NCI-H2107 treated with DMSO at 0.1 percent for 48 hours (cell line): ENCODE results near the gene PXMP4.

Experiments used
- DNase-seq: peaks from one replicate; lab custom pipeline; 2025; ENCODE audit not compliant: unreplicated experiment; lab: John Stamatoyannopoulos, UW

The PXMP4 gene

DNA sequence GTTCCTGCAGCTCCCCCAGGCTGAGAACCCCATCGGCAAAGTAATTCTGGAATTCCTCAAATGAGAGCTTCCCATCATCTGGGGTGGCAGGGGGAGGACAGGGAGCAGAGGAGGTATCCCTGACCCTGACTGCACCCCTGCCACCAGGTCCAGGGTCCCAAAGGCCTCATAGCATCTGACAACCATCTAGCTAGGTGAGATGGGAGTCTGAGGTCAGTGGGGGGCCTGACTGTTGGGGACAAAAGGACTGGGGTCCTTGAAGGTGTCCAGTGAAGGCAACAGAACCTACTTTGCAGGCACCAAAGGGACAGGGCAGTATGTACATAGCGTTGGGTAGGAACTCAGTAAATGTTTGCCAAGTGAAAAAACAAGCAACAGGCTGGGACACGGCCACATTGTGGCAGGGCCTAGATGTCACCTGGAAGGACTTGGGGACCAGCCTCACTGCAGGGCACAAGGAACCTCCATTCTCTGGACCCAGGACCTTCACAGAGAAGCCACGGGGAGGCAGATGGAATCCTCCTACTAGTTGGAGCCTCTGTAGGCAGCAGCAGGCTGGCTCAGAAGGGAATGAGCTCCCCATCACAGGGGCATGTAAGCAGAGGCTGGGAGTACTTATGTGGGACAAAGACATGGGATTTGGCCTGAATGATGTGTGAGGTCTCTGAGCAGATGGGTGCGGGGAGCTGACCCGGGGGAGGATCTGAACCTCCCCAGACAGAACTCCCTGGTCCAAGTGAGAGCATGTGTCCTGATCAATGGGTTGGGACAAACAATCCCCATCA lies 49.2 kb downstream of the PXMP4 start:
- no peak for DNase-seq

DNA sequence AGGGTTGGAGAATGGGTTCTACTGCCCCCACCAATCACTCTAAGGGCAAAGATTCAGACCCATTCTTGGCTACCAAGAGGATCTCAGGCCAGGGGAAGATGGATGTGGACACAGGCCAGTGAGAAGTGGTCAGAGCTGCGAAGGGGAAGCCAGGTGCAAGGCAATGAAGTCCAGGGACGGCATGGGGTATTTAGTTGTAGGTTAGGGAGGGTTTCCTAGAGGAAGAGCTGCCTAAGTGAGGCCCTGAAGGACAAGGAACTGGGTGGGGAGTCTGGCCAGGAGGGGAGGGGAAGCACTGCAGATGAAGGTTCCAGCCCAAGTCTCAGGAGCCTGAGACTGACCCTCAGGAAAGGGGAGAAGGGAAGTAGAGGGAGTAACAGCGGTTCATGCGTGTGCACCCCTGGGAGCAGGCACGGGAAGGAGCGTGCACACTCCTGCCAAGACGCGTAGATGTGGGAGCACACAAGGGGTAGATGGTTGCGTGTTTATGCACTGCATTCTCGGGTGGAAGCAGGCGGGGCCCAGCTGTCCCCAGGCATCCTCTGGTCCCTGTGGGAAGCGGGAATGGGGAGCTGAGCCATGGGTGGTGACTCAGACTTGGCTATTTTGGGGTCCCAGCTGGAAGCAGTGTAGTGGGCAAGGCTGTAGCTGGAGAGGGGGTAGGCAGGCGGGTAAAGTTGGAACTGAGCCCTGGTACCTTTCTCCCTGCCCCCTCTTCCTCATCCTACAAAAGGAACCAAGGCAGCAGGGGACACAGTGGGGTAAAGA lies 50.1 kb downstream of the PXMP4 start:
- DNase-seq: no peak

DNA sequence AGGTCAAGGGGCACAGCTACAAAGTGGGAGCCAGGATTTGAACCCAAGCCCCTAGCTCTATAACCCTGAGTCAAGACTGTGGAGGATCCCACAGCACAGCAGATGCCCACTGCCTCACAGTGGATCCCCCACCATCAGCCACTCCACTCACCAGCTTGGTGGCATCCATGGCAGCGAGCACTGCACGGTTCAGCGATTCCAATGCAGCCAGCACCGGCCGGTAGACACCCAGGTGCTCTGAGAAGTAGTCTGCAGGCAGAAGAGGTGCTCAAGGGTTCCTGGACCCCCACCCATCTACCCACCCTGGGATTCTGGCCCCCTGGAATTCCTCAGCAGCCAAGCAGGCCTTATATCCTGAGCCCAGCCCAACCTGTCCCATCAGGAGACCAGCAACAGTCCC lies 50.9 kb downstream of the PXMP4 start:
- no peak for DNase-seq

DNA sequence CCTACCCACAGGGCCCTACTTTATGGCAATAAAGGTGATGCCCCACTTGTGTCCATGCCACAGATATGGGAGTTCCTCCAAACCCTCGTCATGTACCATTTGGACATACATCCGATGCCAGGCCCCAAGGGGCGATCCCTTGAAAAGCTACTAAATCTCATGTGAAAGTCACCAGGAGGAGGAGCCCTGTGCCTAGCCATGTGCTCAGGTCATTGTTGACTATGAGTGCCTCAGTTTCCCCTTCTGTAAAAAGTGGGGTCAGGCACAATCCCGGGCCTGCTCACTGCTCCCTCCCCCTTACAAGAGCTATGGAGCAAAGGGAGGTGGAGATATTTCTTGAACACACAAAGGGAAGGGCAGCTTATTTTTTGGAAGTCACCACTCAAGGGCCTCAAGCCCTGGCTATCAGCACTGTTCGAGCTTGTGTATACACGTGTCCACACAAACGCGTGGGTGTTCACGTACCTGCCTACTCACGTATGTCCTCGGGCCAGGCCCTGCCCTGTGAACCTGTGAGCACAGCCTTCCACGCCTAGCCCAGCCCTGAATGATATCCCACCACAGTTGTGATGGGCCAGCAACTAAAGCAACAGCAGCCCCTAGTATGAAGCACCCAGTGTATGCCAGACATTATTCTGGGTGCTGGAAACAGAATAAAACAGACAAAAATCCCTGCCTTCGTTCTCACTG lies 51.5 kb downstream of the PXMP4 start:
- DNase-seq: no peak

DNA sequence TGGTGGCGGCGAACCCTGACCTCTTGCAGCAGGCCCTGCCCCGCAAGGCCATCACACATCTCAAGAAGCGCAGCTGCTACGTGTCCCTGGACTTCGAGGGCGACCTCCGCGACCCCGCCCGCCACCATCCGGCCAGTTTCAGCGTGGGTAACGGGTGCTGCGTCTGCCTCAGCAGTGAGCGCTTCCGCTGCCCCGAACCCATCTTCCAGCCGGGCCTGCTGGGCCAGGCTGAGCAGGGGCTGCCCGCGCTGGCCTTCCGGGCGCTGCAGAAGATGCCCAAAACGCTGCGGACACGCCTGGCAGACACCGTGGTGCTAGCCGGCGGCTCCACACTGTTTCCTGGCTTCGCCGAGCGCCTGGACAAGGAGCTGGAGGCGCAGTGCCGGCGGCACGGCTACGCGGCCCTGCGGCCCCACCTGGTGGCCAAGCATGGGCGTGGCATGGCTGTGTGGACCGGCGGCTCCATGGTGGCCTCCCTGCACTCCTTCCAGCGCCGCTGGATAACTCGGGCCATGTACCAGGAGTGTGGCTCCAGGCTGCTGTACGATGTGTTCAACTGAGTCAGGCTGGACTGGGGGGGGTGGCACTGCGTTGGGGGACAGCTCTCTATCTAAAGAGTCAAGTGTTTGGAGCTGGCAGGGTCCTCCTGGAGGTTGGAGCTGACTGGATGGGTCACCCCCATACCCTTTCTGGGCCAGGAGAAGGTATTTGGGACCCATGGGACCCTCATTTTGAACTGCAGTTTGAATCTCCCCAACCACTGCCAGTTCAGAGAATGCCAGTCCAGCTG lies 52.2 kb downstream of the PXMP4 start:
- no peak for DNase-seq

DNA sequence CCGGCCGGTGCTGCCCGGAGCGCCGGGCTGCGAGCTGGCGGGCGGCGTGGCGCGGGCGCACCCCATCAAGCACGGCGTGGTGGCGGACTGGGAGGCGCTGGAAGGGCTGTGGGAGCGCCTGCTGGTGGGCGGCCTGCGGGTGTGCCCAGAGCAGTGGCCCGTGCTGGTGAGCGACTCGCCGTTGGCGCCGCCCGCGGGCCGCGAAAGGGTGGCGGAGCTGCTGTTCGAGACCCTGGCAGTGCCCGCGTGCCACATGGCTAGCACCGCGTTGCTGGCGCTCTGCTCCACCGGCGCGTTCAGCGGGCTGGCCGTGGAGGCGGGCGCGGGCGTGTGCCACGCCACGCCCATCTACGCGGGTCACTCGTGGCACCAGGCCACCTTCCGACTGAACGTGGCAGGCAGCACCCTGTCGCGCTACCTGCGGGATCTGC lies 52.9 kb downstream of the PXMP4 start:
- DNase-seq: no peak

DNA sequence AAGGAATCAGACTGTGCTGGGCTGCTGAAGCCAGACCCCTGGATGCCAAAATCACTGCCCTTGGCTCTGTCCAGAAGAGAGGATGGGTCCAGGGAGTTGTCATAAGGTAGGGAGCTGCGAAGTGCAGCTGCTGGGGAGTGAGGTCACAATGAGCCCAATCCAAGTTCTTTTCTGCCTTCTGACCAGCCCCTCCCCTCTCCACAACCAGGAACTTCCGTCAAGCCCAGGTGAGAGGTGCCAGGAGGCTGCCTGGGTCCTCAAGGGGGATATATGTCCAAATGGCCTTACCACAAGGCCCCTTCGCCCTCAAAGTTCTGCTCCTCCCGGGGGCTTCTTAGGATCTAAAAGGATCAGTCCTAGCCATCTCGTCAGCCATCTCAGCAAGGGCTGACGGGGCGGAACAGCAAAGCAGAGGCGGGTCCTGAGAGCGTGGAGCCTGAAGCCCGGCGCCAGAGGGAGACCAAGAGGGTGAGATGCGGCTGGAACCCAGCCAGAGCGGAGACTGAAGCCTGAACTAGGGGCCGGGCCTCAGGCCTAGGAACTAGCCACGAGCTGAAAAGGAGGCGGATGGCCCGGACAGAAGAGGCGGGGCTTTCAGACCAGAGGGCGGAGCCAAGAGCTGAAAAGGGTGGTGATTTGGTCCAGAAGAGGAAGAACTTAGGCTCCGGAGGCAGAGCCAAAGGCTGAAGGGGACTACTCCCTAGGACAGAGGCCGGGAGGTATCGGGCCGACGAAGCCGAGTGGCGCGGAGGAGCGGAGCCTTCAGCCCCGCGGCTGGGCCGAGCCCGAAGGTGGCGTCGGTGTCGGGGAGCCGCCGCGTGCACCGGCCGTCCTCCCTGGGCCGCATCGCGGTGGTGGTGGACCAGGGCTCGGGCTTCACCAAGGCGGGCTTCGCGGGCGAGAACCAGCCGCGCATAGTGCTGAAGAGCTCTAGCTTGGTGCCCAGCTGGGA lies 53.5 kb downstream of the PXMP4 start, which contains the start of gene ACTL10:
Gene ACTL10 (plus strand): TSS at position 651 of the 952 bp plus-strand sequence. CDS start 555 bp downstream, outside the sequence.
- DNase-seq: peak; percentile 85

DNA sequence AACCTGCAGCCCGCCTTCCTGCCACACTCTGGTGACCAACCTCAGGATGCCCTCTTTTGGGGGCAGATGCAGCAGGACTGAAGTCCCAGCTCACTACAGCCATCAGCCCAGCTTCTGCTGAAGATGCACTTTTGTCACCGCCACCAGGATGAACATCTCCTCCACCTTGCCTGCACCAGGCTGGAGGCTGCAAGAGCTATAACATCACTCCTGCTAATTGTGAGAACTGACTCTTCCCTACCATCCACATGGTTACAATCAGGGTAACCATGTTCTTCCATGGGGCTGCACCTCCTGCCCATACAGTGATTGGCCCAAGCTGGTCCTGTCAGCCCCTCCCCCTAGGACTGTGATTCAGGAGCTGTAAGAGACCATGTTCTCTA lies 55.4 kb downstream of the PXMP4 start:
- no peak for DNase-seq

DNA sequence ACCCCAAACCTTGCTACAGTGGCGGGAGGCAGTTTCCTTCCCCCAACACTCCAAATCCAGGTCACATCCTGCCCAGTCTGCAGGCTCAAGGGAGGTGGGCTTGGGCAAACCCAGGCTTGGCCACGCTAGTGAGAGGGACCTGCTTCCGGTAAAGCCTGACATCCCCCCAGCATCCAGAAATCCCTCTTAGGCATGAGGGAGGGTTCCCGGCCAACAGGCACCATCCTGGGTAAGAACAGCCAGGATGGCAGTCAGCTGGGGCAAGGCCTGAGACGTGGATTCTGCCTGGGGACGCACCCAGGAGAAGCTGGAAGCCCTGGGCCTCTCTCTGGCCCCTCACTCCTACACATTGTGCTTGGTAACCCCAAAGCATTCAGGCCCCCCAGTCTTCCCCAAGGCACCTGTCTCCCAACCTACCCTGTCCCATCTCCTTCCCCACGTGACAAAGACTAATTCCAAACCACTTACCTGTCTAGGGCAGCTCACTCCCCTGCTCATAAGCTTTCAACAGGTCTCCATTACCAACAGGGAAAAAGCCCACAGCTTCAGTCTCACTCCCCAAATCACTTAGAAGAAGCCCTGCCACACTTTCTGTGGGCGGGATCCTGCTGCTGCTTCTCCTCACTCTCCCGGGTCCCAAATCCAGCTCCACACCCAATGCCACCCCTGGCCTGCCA lies 55.9 kb downstream of the PXMP4 start:
- no peak for DNase-seq

DNA sequence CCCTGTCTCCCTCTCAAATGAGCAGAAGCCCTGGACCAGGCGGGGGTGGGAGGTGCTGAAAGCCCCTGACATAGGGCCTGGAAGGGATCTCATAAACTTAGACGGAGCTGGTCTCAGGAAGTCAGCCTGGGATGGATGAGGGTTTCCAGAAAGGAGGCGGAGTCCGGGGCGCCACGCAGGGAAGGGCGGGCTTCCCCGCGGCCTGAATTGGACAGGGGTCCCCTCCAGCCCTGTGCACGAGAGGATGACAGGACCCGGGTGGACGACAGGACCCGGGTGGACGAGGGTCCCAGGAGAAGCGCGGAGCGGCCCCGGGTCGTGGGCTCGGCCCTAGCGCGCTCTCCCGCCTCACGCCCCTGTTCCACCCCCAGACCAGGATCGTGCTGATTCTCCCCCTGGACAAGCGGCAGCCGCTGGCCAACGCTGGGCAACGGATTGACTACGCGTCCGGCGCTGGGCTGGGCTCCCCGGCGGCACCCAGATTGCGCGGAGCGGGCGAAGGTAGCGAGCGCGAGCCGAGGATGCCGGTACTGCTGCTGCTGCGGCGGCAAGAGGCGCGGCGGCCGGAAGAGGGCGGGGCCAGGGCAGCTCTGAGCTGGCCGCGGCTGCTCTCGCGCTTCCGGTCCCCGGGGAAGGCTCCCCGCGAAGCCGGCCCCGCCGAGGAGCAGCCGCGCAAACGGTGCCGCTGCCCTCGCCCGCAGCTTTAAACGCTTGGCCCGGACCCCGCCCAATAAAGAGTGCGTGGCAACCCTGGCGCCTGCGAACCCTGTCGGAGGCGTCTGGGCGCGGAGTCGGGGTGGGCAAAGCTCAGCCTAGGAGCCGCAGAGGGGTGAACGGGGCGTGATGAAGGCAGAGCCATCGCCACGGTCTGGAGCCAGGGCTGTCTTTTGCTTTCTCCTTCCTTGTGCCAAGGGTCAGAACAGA lies 56.7 kb downstream of the PXMP4 start:
- no peak for DNase-seq

DNA sequence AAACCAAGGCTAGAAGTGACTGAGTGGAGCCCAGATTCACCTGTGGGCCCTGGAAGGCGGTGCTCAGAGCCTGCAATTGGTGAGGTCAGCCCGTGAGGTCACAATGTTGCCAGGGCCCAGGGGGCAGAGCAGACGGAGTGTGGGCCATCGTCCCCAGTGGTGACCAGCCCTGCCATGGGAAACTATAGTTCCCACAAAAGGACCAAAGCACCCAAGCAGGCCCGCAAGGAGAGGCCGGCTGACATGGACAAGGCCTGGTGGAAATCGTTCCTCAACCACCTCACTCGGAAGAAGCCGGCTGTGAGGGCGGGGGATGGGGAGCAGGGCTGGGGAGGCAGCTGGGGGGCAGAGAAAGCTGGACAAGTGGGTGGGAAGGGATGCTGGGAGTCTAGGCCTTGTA lies 57.9 kb downstream of the PXMP4 start, which contains the start of gene C20orf144:
Gene C20orf144 (plus strand): TSS at position 156 of the 400 bp plus-strand sequence. CDS start 19 bp downstream, at position 175.
- DNase-seq: no peak

DNA sequence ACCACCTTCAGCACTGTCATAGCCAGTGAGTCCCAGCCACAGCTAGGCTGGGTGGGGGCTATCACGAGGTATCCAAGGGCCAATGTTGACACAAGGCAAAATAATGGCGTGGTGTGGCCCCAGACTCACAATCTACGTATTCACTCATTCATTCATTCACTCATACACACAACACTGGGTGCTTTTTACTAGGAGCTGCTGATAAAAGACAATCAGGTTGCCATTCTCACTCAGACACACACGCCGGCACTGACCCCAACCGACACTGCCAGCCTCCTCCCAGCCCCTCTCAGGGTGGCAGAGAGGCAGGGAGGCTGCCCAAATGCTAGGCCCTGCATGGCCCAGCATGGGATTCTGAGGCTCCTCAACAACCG lies 59.4 kb downstream of the PXMP4 start:
- no peak for DNase-seq

DNA sequence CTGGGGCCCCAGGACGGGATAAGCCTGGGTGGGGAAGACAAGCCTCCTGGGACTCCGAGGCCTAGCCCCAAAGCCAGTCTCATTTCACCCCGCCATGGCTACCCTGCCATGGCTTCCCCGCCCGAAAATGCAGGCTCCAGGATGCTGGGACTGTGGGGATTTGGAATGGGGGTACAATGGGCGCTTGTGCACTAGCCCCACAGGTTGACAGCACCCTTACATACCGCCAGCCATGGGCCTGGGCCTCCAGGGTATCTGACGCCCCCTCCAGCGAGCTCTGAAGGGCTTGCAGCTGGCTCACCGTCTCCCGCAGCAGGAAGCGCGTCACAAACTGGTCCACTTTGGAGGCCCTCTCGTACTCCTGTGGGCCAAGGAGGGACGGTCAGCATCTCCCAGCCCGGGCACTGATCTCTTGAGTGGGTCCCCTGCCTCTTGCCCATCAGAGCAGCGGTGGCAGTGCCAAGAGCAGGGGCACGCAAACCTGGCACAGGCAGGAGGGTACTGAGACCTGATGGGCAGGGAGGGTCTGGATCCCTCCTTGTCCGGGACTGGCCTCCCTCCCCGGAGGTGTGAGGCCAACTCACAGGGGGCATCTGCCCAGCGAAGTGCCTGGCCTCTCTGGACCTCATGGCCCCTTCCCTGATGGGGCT lies 60.0 kb downstream of the PXMP4 start:
- no peak for DNase-seq

DNA sequence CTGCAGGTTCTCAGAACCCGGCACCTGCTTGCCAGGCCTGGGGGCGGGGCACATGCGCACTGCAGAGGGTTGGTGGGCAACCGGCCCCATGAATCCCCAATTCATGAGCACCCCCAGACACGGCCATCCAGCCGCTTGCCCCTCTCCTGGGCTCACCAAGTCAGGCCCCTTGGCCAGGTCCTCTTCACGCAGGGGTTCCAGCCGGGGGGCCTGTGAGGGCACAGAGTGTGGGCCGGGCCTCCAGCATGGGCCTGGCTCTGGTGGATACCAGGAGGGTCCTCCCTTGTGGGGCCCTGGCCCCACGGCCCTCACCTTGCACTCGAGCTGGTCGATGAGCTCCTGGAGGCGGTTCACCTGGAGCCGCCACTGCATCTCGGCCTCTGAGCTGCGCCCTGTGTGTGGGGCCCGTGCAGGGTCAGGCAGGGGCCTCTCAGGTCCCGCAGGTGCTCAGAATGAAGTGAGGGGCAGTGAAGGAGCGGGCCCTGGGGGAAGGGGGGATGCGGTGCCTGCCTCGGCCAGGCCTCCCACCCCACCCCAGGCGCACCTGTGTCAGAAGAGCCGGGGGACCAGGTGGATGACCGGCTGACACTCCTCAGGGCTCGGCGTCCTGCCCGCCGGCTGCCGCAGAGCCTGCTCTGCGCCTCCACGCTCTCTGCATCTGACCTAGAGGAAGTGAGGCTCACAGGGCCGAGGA lies 60.6 kb downstream of the PXMP4 start:
- no peak for DNase-seq

DNA sequence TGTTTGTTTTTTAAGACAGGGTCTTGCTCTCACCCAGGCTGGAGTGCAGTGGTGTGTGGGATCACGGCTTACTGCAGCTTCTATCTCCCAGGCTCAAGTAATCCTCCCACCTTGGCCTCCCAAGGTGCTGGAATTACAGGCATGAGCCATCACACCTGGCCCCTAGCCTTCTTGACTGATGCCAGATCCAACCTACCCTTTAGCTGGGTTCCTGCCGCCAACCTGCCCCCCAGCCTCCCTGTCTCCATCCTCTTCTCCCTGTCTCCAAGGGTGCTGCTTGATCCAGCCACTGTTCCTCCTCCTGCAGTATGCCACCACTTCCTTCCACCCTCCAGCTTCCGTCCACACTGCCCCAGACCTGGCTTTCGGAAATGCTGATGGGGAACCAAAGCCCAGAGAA lies 61.2 kb downstream of the PXMP4 start:
- no peak for DNase-seq

DNA sequence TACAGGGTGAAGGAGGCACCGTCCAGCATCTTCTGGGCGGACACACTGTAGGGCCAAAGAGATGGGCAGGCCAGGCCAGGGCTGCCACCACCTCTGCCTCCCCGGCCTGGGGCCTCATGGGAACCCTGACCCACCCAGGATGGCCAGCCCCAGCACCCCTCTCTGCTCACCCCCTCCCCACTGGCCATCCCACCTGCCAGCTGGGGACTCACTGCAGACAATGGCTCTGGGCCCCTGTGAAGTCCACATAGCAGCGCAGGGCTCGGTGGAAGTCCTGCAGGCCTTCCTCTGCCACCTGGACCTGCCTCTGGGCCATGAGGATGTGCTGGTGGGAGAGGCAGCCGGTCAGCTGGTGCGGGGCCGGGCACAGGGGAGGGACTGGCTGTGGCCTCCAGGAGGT lies 61.6 kb downstream of the PXMP4 start:
- DNase-seq: no peak

DNA sequence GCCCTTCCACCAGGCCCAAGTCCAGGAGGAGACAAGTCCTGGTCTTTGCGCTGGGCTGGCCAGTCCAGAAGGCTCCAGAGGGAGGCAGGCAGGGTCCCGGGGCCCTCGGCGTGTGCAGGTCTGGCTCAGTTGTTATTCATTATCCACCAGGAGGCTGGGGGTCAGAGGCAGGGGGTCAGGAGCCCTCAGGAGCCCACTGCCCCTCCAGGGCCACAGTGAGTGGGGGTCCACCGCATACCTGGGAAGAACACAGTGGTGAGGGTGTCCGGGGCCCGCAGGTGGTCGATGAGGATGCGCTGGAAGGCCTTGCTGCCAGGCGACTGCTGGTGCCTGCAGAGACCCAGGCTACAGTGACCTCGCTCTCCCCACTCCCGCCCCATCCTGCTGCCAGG lies 62.4 kb downstream of the PXMP4 start:
- no peak for DNase-seq
